Glutamatergic neuron (in vitro differentiated cells): Measurements from ENCODE around the gene NRDE2. TPM values are rescaled to one million over a fixed set of nuclear protein-coding genes. Genes with fewer than 3 reads are reported as not detected.
A peak's percentile ranks its signal among the peaks of the same experiment; 100 is the strongest.

Experiments used
- DNase-seq: peaks from one replicate; pipeline ENCODE4 v3.0.0; 2022
- H3K27ac Mint-ChIP-seq: one replicate; pipeline ENCODE4 v1.8.0; 2020; ENCODE audit warnings: mild to moderate bottlenecking, mixed read lengths, inconsistent platforms; ENCODE audit not compliant: unreplicated experiment
- H3K27me3 Mint-ChIP-seq: one replicate; pipeline ENCODE4 v1.8.0; 2020; ENCODE audit warnings: mild to moderate bottlenecking, moderate library complexity, mixed read lengths, inconsistent platforms; ENCODE audit not compliant: unreplicated experiment
- H3K36me3 Mint-ChIP-seq: one replicate; pipeline ENCODE4 v1.8.0; 2020; ENCODE audit warnings: mild to moderate bottlenecking, mixed read lengths, inconsistent platforms; ENCODE audit not compliant: unreplicated experiment
- H3K4me1 Mint-ChIP-seq: one replicate; pipeline ENCODE4 v1.8.0; 2020; ENCODE audit warnings: mild to moderate bottlenecking, low read depth, mixed read lengths, inconsistent platforms; ENCODE audit not compliant: unreplicated experiment
- H3K4me3 Mint-ChIP-seq: one replicate; pipeline ENCODE4 v1.8.0; 2020; ENCODE audit warnings: mild to moderate bottlenecking, mixed read lengths, inconsistent platforms; ENCODE audit not compliant: unreplicated experiment
- H3K9me3 Mint-ChIP-seq: one replicate; pipeline ENCODE4 v1.8.0; 2020; ENCODE audit warnings: mild to moderate bottlenecking, moderate library complexity, mixed read lengths, inconsistent platforms; ENCODE audit not compliant: unreplicated experiment
- total RNA-seq: library from RNA; stranded (reverse); fragmentation: NEBNext Ultra II Directional; extraction: Animal tissue kit (Norgen Biotek cat#: 25700); gene quantifications from one replicate; pipeline ENCODE4 v1.2.1, GENCODE V29; 2021; ENCODE audit not compliant: unreplicated experiment
- TF ChIP-seq, protein P1 (sequence below): fragments of 200-600 bp; sonication (generic); IDR thresholded peaks from one replicate; pipeline ENCODE4 v1.5.0; 2021; ENCODE audit not compliant: partially characterized antibody, unreplicated experiment

Gene NRDE2
- total RNA-seq, 1 donor from 2014 or later, result 22.4 TPM

DNA sequence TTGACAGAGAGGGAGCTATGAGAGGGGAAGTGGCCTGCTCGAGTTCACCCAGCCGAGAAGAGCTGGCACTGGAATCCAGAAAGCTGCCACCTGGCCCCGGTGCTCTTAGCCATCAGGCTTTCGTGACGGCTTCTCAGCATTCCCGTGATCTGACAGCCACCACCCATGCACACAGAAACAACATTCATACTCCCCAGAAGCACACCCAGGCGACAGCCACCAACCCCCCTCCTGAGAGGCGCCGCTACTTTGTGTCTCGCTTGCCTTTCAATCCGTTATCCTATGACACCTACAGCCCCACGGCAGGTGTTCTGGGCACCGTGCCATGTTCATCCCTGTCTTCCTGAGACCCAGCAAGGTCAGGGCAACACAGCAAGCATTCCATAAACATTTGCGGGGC, 44.0 kb downstream of the NRDE2 start:
- H3K9me3 Mint-ChIP-seq, result peaks cover 2% of the 10 kb centered on the region
- H3K4me1 Mint-ChIP-seq, result peaks cover 23% of the 10 kb centered on the region
- H3K4me3 Mint-ChIP-seq, result no peak overlapping the region
- H3K27me3 Mint-ChIP-seq, result peaks cover 2% of the 10 kb centered on the region
- no peak overlapping the region for H3K27ac Mint-ChIP-seq
- TF ChIP-seq, protein P1, sequence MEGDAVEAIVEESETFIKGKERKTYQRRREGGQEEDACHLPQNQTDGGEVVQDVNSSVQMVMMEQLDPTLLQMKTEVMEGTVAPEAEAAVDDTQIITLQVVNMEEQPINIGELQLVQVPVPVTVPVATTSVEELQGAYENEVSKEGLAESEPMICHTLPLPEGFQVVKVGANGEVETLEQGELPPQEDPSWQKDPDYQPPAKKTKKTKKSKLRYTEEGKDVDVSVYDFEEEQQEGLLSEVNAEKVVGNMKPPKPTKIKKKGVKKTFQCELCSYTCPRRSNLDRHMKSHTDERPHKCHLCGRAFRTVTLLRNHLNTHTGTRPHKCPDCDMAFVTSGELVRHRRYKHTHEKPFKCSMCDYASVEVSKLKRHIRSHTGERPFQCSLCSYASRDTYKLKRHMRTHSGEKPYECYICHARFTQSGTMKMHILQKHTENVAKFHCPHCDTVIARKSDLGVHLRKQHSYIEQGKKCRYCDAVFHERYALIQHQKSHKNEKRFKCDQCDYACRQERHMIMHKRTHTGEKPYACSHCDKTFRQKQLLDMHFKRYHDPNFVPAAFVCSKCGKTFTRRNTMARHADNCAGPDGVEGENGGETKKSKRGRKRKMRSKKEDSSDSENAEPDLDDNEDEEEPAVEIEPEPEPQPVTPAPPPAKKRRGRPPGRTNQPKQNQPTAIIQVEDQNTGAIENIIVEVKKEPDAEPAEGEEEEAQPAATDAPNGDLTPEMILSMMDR, result no peak
- peaks cover 5% of the 10 kb centered on the region for H3K36me3 Mint-ChIP-seq
- no peak for DNase-seq

DNA sequence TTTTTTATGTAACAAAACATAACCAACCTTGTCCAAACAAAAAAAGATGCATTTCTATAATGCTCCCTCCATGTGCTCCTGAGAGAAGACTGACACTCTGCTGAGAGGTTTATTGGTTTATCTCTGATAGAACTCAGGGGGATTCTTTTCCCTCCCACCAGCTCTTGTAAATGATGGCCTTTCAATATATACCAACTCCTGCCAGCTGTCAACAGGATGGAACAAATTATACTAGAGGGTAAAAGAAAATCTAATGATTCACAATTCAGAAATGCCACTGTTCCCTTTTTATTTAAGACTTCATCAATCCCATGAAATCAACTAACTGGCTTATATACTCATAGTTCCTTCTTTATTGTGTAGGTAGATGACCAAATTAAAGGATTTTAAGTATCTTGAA, 50.0 kb downstream of the NRDE2 start:
- H3K27me3 Mint-ChIP-seq, result no peaks in the 10 kb centered on the region
- peaks cover 30% of the 10 kb centered on the region for H3K4me1 Mint-ChIP-seq
- peaks cover 3% of the 10 kb centered on the region for H3K9me3 Mint-ChIP-seq
- peak overlapping the region; percentile 65 for H3K4me3 Mint-ChIP-seq
- H3K36me3 Mint-ChIP-seq, result no peaks in the 10 kb centered on the region
- TF ChIP-seq, protein P1, result no peak
- DNase-seq, result no peak
- peak overlapping the region; percentile 64 for H3K27ac Mint-ChIP-seq

DNA sequence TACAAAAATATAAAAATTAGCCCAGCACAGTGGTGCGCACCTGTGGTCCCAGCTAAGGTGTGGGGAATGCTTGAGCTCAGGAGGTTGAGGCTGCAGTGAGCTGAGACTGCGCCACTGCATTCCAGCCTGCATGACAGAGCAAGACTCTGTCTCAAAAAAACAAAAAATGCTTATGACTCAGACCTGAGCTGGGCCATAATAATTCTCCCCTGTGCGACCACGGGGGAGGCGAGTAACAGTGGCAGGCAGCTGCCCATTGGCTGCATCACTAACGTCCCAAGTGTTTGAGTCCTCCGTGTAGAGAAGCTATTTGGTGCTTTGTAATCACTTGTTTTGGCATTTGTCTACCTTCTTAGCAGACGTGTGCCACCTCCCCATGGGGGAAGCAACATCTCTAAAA, 50.5 kb downstream of the NRDE2 start:
- Mint-ChIP-seq H3K9me3 (peaks cover 8% of the 10 kb centered on the region), H3K4me1 (peaks cover 35% of the 10 kb centered on the region), H3K27ac (peak overlapping the region; percentile 64), H3K36me3 (no peaks in the 10 kb centered on the region), H3K27me3 (peaks cover 4% of the 10 kb centered on the region), H3K4me3 (peak overlapping the region; percentile 65)
- no peak for DNase-seq
- TF ChIP-seq, protein P1, result no peak

GRCh38 chr14:90280096-90280495, 51.6 kb downstream of the NRDE2 start:
- DNase-seq, result no peak
- Mint-ChIP-seq H3K4me3 (no peak overlapping the region), H3K4me1 (peaks cover 40% of the 10 kb centered on the region), H3K27me3 (peaks cover 4% of the 10 kb centered on the region), H3K36me3 (no peaks in the 10 kb centered on the region), H3K27ac (no peak overlapping the region), H3K9me3 (peaks cover 14% of the 10 kb centered on the region)
- TF ChIP-seq, protein P1, result no peak

GRCh38 chr14:90278199-90279175, 53.3 kb downstream of the NRDE2 start:
- Mint-ChIP-seq H3K4me1 (peaks cover 45% of the 10 kb centered on the region), H3K27me3 (peaks cover 4% of the 10 kb centered on the region), H3K9me3 (peaks cover 18% of the 10 kb centered on the region), H3K36me3 (no peaks in the 10 kb centered on the region), H3K27ac (no peak overlapping the region), H3K4me3 (no peak overlapping the region)
- DNase-seq, result no peak
- TF ChIP-seq, protein P1, result no peak
